ENCODE data around the gene BBX.

- TF ChIP-seq PRPF4 (IDR thresholded peaks at IDR 0.05; ENCODE audit: low read depth, low read length, poor library complexity, severe bottlenecking) = no peak
- no peak for TF ChIP-seq SALL2 (CRISPR knock-in tag; IDR thresholded peaks at IDR 0.05)
- no peak for TF ChIP-seq JUNB (CRISPR knock-in tag; IDR thresholded peaks at IDR 0.05; ENCODE audit: borderline replicate concordance)
- TF ChIP-seq CTCF (CRISPR knock-in tag; IDR thresholded peaks at IDR 0.05) = peak; percentile 76
- TF ChIP-seq NBN (conservative IDR thresholded peaks at IDR 0.05) = no peak
- no peak for TF ChIP-seq POLR2A (IDR thresholded peaks at IDR 0.05; ENCODE audit: insufficient read depth in 1 of 2, low read depth in 2 of 2, low read length in 2 of 2)
- TF ChIP-seq NCOA5 (CRISPR knock-in tag; IDR thresholded peaks at IDR 0.05) = no peak
- TF ChIP-seq EP300 (IDR thresholded peaks at IDR 0.05; ENCODE audit: low read depth in 2 of 2, low read length in 2 of 2) = no peak
- TF ChIP-seq EP300 (CRISPR knock-in tag; IDR thresholded peaks at IDR 0.05; ENCODE audit: borderline replicate concordance) = no peak
- no peak for TF ChIP-seq ZNF607 (CRISPR knock-in tag; IDR thresholded peaks at IDR 0.05; ENCODE audit: borderline replicate concordance)
These were observed 230.7 kb downstream of the BBX start for GRCh38 chr3:107753494-107753893.
